NCI-H345 treated with DMSO at 0.1 percent for 48 hours (cell line): Measurements from ENCODE around the gene COX8A.

Source experiments
- DNase-seq: peaks from one replicate; lab custom pipeline; 2025; ENCODE audit not compliant: unreplicated experiment; lab: John Stamatoyannopoulos, UW

Gene COX8A

DNA sequence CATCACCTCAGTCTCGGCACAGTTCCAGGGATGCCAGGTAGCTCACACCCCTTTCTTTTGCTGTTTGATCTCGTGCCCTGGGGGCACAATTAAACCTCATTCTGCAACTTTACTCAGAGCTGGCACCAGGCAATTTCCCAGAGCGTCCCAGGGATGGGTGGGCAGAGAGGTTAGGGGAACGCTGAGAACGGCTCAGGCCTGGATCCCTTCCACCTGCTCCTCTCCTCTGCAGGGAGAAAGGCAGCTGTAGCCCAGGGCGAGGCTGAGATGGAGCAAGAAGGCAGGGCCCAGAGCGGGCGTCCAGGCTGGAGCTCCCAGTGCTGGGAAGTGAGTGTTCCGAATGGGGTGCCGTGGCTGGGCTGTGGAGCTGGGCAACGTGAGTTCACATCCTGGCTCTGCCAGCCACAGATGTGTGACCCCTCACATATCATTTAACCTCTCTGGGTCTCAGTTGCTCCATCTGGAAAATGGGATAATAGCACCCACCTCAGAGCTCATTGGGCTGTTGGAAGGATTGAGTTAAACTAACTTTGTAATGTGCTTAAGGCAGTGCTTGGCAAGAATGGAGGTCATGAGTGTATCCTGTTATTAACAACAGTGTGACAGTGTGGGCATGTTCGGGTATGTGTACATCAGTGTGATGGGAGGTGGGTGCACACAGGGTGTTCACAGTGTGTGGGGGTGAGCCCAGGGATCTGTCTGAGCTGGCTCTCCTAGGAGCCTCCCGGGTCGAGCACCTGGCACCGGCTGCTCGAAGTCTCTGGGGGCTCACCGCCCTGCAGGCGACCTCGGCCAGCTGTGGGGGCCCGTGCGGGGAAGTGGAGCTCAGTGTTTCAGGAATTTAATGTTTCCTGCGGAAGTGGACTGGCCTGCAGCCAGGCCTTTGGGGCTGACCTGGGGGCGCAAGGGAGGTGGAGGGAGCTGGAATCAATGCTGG is 27.3 kb downstream of the COX8A start:
- no peak for DNase-seq

- no peak for DNase-seq
Observed at GRCh38 chr11:64003807-64004589, 29.6 kb downstream of the COX8A start.

DNA sequence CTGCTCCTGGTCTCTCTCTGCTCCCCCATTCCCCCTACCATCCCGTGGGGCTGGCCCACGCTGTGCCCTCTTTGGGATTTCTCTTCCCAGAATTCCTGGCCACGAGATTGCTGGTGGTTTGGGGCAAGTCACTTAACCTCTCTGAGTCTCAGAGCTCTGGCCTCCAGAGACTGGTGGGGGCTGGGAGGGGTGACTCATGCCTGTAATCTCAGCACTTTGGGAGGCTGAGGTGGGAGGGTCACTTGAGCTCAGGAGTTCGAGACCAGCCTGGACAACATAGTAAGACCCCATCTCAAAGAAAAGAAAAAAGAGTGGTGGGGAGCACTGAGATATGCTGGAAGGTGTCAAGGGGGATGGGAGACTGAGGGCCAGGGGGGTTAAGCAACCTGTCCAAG is 30.2 kb downstream of the COX8A start:
- no peak for DNase-seq

GRCh38 chr11:64005691-64006090 is 31.3 kb downstream of the COX8A start:
- no peak for DNase-seq

DNA sequence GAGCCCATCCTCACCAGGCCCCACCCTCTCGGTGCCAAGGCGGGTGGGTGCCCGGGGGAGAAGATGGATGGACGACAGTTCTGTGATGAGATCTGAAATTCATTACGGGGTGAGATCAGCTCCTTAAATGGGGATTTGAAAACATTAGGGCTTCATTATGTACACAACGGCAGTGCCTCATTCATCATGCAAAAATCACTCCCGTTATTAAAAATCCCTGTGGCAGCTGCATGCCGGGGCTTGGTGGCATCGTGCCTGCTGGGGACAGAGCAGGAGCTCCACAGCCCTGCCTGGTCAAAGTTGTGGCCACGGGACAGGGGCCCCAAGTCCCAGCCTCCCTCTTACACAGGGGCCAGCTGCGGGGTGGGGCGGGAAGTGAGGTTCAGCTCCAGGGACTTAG is 32.0 kb downstream of the COX8A start:
- no peak for DNase-seq

DNA sequence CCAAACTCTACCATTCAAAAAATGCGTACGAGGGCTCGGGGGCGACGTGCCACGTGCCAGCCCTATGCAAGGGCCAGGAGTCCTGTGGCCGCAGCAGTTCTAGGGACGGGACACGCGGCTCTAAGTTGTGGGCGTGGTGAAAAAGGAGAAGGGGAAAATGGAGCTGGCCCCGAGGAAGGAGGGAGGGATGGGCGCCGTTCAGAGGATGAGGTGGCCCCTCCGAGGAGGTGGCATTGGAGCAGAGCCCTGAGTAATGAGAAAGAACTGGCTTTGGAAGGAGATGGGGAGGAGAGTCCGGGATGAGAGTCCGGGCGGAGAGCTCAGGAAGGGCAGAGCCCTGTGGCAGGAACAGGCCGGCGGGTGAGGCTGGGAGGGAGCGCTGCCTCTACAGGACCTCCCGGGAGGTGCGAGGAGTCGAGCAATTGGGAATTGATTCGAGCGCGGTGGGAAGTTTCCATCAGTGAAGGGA is 32.8 kb downstream of the COX8A start:
- no peak for DNase-seq

- DNase-seq: no peak
Observed at GRCh38 chr11:64007629-64008282, 33.3 kb downstream of the COX8A start.

GRCh38 chr11:64008283-64008913 is 34.0 kb downstream of the COX8A start:
- no peak for DNase-seq

- no peak for DNase-seq
Observed at GRCh38 chr11:64008914-64009633, 34.7 kb downstream of the COX8A start.

DNA sequence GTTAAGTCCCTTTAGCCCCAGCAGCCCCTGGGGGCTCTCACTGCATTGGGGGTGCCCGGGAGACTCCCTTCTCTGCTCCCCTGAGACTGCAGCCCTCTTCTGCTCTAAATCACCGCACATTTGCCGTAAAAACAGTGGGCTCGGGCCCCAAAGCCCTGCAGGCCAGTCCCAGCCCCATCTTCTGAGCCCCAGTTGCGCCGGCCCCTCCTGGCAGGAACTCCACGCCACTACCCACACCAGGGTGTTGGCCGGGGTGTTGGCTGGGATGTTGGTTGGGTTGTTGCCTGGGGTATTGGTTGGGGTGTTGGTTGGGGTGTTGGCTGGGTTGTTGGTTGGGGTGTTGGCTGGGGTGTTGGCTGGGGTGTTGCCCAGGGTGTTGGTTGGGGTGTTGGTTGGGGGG is 35.3 kb downstream of the COX8A start:
- no peak for DNase-seq

- no peak for DNase-seq
Observed at GRCh38 chr11:64010783-64011182, 36.4 kb downstream of the COX8A start.

GRCh38 chr11:64011371-64011770 is 37.0 kb downstream of the COX8A start:
- no peak for DNase-seq

DNA sequence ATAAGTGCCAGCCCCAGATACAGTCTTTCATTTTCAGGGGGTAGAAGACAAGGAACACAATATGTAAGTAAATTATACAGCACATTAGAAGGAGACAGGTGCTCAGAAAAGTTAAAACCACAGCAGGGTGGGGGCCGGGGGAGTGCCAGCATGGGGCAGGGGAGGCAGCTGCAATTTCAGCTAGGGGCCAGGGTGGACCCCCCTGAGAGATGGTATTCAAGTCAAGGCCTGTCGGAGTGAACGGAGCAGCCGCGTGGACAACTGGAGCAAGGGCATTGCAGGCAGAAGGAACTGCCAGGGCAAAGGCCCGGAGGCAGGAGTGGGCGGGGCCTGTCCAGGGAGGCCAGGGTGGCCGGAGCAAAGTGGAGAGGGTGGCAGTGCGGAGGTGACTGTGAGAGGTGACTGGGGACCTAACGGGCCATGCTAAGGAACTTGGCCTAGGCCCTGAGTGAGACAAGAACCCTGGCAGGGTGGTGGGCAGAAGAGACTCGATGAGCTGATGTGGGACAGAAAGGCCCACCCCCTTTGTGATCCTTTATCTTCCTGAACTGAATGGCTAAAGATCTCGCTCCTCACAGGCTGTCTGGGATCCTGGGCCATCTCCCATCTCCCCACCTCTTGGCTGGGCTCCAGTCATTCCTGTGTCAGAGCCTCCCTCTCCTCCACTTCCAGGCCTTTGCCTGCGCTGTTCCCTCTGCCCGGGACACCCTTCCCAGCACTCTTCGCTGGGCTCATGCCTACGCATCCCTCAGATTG is 38.9 kb downstream of the COX8A start:
- no peak for DNase-seq

- no peak for DNase-seq
Observed at GRCh38 chr11:64014356-64014755, 39.9 kb downstream of the COX8A start.

DNA sequence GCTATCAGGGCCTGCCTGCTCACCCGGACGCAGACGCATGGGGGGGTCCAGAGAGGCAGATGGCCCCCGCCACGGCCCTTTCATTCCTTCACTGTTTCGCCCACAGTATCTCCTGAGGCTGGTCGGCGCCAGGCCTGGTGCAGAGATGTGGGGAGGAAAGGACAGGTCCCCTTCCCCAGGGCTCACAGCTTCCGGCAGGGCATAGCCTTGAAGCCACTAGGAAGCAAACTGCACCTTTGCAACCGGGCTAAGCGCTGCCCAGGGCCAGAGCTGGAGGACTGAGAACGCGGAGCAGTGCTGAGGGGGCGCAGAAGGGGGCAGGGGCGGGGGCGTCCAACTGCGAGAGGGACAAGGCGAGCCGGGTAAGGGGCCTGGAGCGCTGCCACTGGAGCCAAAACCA is 41.1 kb downstream of the COX8A start:
- no peak for DNase-seq

DNA sequence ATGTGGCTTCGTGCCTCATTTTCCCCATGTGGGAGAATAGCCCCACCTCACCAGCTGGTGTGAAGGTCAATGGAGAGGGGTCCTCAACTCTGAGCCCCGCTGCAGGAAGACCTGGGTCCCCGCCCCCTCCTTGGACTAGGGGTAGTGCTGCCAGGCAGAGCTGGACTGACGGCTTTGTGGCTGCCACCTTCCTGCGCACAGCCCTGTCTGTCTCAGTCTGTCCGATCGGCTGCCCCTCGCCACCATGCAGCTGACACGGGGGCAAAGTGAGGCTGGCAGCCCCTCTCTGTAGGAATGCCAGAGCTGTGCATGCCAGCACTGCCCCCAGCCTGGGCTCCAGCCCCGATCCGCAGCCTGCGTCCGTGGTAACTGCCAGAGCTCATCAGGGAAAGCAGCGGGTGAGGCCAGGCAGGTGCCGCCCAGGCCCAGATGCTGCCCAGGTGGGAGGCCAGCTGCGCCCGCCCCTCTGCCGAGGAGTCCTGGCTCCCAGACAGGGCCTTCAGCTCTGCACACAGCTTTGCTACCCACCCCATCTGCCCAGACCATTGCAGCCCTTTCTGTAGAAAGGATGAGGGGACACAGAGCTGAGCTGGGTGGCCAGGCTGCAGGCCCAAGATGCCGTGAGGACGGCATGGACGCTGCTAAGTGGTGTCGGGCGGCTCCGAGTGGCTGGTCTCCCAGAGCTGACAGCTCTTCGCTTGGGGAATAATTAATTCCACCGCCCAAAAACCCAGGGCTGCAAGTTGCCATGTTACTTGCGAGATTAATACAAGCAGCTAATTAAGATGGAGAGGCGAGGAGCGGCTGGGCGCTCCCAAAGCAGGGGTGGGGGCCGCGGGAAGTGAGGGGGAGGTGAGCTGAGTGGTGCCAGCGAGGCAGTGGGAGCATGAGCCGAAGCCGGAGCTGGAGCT is 41.8 kb downstream of the COX8A start:
- no peak for DNase-seq

DNA sequence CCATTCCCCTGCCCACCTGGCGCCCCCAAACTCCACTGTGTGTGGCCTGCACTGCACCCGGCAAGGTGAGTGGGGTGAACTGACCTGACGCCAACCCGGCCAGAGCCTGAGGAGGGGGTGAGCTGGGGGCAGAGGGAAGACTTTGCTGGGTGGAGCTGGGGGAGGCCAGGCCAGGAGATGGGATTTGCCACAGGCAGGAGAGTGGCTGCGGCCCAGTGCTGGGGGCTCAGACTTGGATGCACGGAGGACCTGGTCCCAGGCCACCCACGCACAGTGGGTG is 43.5 kb downstream of the COX8A start:
- no peak for DNase-seq

DNA sequence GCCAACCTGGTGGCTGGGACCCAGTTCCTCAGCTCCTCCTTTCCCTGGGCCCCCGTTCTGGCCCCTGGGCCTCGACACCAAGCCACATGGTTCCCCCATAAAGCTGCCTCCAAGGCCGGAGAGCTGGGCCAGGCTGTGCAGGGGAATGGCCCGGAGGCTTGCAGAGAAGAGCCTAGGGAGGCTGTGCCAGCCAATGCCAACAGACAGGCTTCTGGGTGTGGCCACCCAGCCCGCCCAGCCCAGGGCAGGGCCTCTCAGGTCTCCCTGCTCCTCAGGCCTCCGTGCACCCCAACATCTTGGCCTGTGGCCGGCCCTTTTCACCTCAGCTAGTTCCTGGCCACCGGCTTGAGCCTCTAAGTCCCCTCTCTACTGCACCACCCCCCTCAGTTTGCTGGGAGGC is 43.9 kb downstream of the COX8A start:
- DNase-seq: no peak
